Smooth muscle cell (in vitro differentiated cells): ENCODE measurements around the gene CTBS. TPM values are rescaled to one million over a fixed set of nuclear protein-coding genes. Genes with fewer than 3 reads are reported as not detected.

Experiments
- DNase-seq: peaks from one replicate; lab custom pipeline; 2025; ENCODE audit not compliant: unreplicated experiment; lab: John Stamatoyannopoulos, UW
- H2AFZ ChIP-seq: fragments of 200-600 bp; sonication (generic); 2 replicates; pipeline ENCODE4 v1.6.0; 2016; ENCODE audit warnings: antibody characterized with exemption, low read depth, mild to moderate bottlenecking
- H3F3A ChIP-seq: fragments of 200-600 bp; sonication (generic); 2 replicates; pipeline ENCODE4 v1.6.0; 2017; ENCODE audit warnings: antibody characterized with exemption, low read depth
- H3K27ac ChIP-seq: fragments of 200-600 bp; sonication (generic); 2 replicates; pipeline ENCODE4 v1.5.1; 2016; ENCODE audit warnings: low read depth, mild to moderate bottlenecking
- H3K27me3 ChIP-seq: fragments of 200-600 bp; sonication (generic); 2 replicates; pipeline ENCODE4 v1.6.1; 2016; ENCODE audit warnings: low read depth, mild to moderate bottlenecking
- H3K36me3 ChIP-seq: fragments of 200-600 bp; sonication (generic); 2 replicates; pipeline ENCODE4 v1.5.1; 2016; ENCODE audit warnings: low read depth
- H3K4me1 ChIP-seq: fragments of 200-600 bp; sonication (generic); 2 replicates; pipeline ENCODE4 v1.5.1; 2016; ENCODE audit warnings: low read depth
- H3K4me2 ChIP-seq: fragments of 200-600 bp; sonication (generic); 2 replicates; pipeline ENCODE4 v1.6.0; 2016; ENCODE audit warnings: mild to moderate bottlenecking
- H3K4me3 ChIP-seq: fragments of 200-600 bp; sonication (generic); 2 replicates; pipeline ENCODE4 v1.5.1; 2016; ENCODE audit warnings: mild to moderate bottlenecking
- H3K79me2 ChIP-seq: fragments of 200-600 bp; sonication (generic); 2 replicates; pipeline ENCODE4 v1.6.0; 2016; ENCODE audit warnings: low read depth, mild to moderate bottlenecking
- H3K9ac ChIP-seq: fragments of 200-600 bp; sonication (generic); 2 replicates; pipeline ENCODE4 v1.6.0; 2016; ENCODE audit warnings: low read depth
- H3K9me3 ChIP-seq: fragments of 200-600 bp; sonication (generic); replicated peaks from 2 replicates; pipeline ENCODE4 v1.5.1; 2016; ENCODE audit warnings: low read depth
- H4K20me1 ChIP-seq: fragments of 200-600 bp; sonication (generic); 2 replicates; pipeline ENCODE4 v1.6.0; 2016; ENCODE audit warnings: low read depth
- WGBS: methylation state at CpG from one replicate; pipeline ENCODE4 v1.1.7; 2016; ENCODE audit warnings: low lambda C conversion rate; 5-methylcytosine and 5-hydroxymethylcytosine counted together
- polyA plus RNA-seq: library from polyadenylated mRNA; unstranded; fragments of >200 nt; fragmentation: Nextera tagmentation; extraction: Ambion mirVana; gene quantifications from 2 replicates; pipeline ENCODE4 v1.2.1, GENCODE V29; 2016
- total RNA-seq: library from RNA; depleted of rRNA; stranded (reverse); fragments of >200 nt; gene quantifications from 2 replicates; pipeline ENCODE4 v1.2.3, GENCODE V29; 2014
- TF ChIP-seq, protein P1 (sequence below): fragments of 200-600 bp; sonication (generic); IDR thresholded peaks from 2 replicates; pipeline ENCODE4 v1.5.1; 2017; ENCODE audit warnings: borderline replicate concordance, mild to moderate bottlenecking, antibody characterized with exemption; ENCODE audit not compliant: insufficient read depth, poor library complexity, severe bottlenecking

Gene CTBS
- total and polyA plus RNA-seq, 2 experiments from 2014 or later, result 34.6 to 37.7 TPM

DNA sequence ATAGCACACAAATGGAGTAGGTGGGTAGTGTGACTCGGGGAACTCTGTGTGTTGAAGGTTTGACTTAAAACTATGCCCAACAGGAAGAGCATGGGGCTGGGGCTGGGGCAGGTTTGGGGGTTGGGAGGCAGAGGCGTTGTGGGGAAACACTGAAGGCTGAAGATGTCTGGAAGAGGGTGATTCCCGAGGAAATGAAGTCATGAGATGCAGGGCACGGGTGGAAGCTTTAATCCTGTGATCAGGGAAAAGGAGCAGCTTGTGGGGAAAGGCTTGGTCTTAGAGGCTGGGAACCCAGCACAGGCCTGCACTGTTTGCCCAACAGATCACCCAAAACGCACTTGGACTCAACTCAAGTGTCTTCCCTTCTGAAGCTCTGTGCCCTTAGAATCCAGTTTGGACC lies 26.6 kb upstream of the CTBS start:
- H2AFZ ChIP-seq, result no peak overlapping the region
- TF ChIP-seq, protein P1, sequence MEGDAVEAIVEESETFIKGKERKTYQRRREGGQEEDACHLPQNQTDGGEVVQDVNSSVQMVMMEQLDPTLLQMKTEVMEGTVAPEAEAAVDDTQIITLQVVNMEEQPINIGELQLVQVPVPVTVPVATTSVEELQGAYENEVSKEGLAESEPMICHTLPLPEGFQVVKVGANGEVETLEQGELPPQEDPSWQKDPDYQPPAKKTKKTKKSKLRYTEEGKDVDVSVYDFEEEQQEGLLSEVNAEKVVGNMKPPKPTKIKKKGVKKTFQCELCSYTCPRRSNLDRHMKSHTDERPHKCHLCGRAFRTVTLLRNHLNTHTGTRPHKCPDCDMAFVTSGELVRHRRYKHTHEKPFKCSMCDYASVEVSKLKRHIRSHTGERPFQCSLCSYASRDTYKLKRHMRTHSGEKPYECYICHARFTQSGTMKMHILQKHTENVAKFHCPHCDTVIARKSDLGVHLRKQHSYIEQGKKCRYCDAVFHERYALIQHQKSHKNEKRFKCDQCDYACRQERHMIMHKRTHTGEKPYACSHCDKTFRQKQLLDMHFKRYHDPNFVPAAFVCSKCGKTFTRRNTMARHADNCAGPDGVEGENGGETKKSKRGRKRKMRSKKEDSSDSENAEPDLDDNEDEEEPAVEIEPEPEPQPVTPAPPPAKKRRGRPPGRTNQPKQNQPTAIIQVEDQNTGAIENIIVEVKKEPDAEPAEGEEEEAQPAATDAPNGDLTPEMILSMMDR, result no peak
- H3K27me3 ChIP-seq, result no peaks in the 10 kb centered on the region
- DNase-seq, result no peak
- H3K9ac ChIP-seq, result no peak overlapping the region
- H3K36me3 ChIP-seq, result no peaks in the 10 kb centered on the region
- no peaks in the 10 kb centered on the region for H3K79me2 ChIP-seq
- peak overlapping the region; percentile 77 for H3K27ac ChIP-seq
- H3K4me3 ChIP-seq, result no peak overlapping the region
- H3K4me1 ChIP-seq, result peaks cover 18% of the 10 kb centered on the region
- H3K9me3 ChIP-seq, result no peaks in the 10 kb centered on the region
- peak overlapping the region; percentile 34 for H3K4me2 ChIP-seq
- 57% methylated on average over 5 of the region's 5 CpGs for WGBS
- peaks cover 32% of the 10 kb centered on the region for H3F3A ChIP-seq
- no peaks in the 10 kb centered on the region for H4K20me1 ChIP-seq

DNA sequence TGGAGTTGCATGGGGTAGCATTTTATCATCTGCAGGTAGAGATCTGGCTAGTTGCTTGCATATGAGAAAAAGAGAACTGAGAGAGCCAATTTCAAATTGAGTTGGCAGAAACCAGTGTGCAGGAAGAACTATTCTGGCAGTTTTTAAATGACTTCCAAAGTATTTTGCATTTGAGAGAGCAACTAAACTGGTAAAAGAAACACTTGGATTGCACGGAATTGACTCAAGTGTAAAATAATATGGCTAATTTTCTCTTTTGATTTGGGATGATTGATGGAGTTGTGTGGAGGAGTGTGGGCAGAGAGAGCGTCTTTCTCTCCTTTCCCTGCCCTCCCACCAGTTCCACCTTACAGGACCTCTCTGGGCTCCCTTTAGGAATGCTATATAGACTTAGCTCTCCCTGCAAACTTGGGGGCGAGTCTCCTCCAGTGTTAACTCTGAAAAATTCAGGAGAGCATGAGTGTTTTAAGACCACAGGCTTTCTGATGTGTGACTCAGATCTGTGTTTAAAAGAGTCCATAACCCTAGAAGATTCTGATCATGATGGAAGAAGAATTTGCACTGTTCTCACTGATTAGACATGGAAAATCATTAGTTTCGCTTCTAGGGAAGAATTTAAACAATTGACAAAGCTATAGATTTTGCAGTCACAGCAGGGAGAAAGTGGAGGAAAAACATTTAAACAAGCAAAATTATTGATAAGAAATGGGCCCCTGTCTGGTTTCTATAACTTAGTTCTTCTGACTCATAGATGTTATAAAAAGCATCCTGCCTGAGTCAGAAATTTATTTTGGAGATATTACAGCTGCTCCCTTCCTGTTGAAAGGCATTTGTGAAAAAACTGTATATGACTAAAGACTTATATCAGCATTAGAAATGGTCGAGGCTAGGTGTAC lies 24.9 kb upstream of the CTBS start:
- no peaks in the 10 kb centered on the region for H3K27me3 ChIP-seq
- no peaks in the 10 kb centered on the region for H3K79me2 ChIP-seq
- H4K20me1 ChIP-seq, result no peaks in the 10 kb centered on the region
- TF ChIP-seq, protein P1, result no peak
- H3K9me3 ChIP-seq, result no peaks in the 10 kb centered on the region
- DNase-seq, result no peak
- no peaks in the 10 kb centered on the region for H3K36me3 ChIP-seq
- H2AFZ ChIP-seq, result no peak overlapping the region
- H3K4me1 ChIP-seq, result peaks cover 18% of the 10 kb centered on the region
- H3K4me2 ChIP-seq, result peak overlapping the region; percentile 34
- H3K9ac ChIP-seq, result peak overlapping the region; percentile 35
- no peak overlapping the region for H3K4me3 ChIP-seq
- WGBS, result 26% methylated on average over 5 of the region's 5 CpGs
- H3F3A ChIP-seq, result peaks cover 20% of the 10 kb centered on the region
- H3K27ac ChIP-seq, result peak overlapping the region; percentile 77

DNA sequence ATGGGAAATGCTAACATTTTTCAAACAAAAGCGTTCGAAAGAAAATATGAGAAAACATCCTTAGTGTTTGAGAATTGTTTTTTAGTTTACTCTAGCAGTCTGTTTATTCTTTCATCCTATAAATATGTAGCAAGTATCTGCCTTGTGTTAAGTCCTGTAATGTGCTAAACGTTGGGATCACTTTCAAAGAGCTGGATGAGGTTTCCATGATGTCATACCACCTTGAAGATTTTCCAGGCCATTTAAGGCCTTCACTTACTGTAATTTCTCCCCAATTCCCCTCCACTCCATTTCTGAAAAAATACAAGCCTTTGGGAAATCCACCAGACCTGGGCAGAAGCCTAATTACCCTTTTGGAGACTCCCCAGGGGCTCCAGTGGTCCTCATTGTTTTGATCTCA lies 24.2 kb upstream of the CTBS start:
- DNase-seq, result no peak

More for the DNA sequence above, 24.2 kb upstream of the CTBS start:
- Histone ChIP-seq H3K27me3 (no peaks in the 10 kb centered on the region), H3K9me3 (no peaks in the 10 kb centered on the region), H3K4me1 (peaks cover 18% of the 10 kb centered on the region), H3K79me2 (no peaks in the 10 kb centered on the region), H4K20me1 (no peaks in the 10 kb centered on the region), H3K36me3 (no peaks in the 10 kb centered on the region), H3K4me3 (no peak overlapping the region), H3K9ac (no peak overlapping the region), H3K4me2 (peak overlapping the region; percentile 34), H2AFZ (no peak overlapping the region), H3F3A (peaks cover 19% of the 10 kb centered on the region), H3K27ac (peak overlapping the region; percentile 77)
- WGBS, result 62% methylated on average over 3 of the region's 3 CpGs
- TF ChIP-seq, protein P1, result no peak
